Neural cell (in vitro differentiated cells): ENCODE results near the gene PGM2L1. TPM values are rescaled to one million over a fixed set of nuclear protein-coding genes. Genes with fewer than 3 reads are reported as not detected.

Source experiments
- H2AFZ ChIP-seq: fragments of 200-600, 300-800 bp; sonication (generic), shearing (Covaris generic); 2 replicates; pipeline ENCODE4 v1.6.0; 2014; ENCODE audit warnings: low read depth, mild to moderate bottlenecking, antibody characterized with exemption, low read length, moderate library complexity
- H3F3A ChIP-seq: fragments of 200-600 bp; shearing (Covaris generic); 2 replicates; pipeline ENCODE4 v1.6.1; 2016; ENCODE audit warnings: mild to moderate bottlenecking, moderate library complexity, mixed read lengths, antibody characterized with exemption, low read length; ENCODE audit not compliant: insufficient read depth, poor library complexity, severe bottlenecking
- H3K27ac ChIP-seq: fragments of 200-600, 300-800 bp; sonication (generic), shearing (Covaris generic); 2 replicates; pipeline ENCODE4 v1.5.1; 2014; ENCODE audit warnings: mild to moderate bottlenecking, low read length, moderate library complexity
- H3K27me3 ChIP-seq: fragments of 300-800, 200-600 bp; sonication (generic), shearing (Covaris generic); 2 replicates; pipeline ENCODE4 v1.6.0; 2014; ENCODE audit warnings: mild to moderate bottlenecking, low read depth, low read length, moderate library complexity; ENCODE audit not compliant: insufficient read depth
- H3K36me3 ChIP-seq: fragments of 300-800, 200-600 bp; sonication (generic), shearing (Covaris generic); 2 replicates; pipeline ENCODE4 v1.5.1; 2014; ENCODE audit warnings: mild to moderate bottlenecking, antibody characterized with exemption, low read length, moderate library complexity; ENCODE audit not compliant: insufficient read depth
- H3K4me2 ChIP-seq: fragments of 300-800, 200-600 bp; sonication (generic), shearing (Covaris generic); 2 replicates; pipeline ENCODE4 v1.6.0; 2014; ENCODE audit warnings: mild to moderate bottlenecking, low read length
- H3K4me3 ChIP-seq: fragments of 300-800, 200-600 bp; sonication (generic), shearing (Covaris generic); 2 replicates; pipeline ENCODE4 v1.5.1; 2014; ENCODE audit warnings: mild to moderate bottlenecking, low read length, moderate library complexity
- H3K79me2 ChIP-seq: fragments of 200-600 bp; shearing (Covaris generic); replicated peaks from 2 replicates; pipeline ENCODE4 v1.6.0; 2014; ENCODE audit warnings: mild to moderate bottlenecking, low read length, moderate library complexity; ENCODE audit not compliant: insufficient read depth
- H3K9ac ChIP-seq: fragments of 300-800, 200-600 bp; sonication (generic), shearing (Covaris generic); 2 replicates; pipeline ENCODE4 v1.6.1; 2016; ENCODE audit warnings: mild to moderate bottlenecking, low read length, mixed read lengths
- H3K9me2 ChIP-seq: fragments of 200-600 bp; shearing (Covaris generic); 2 replicates; pipeline ENCODE4 v1.6.1; 2016; ENCODE audit warnings: mild to moderate bottlenecking, low read length, mixed read lengths; ENCODE audit not compliant: insufficient read depth
- H3K9me3 ChIP-seq: fragments of 200-600, 300-800 bp; sonication (generic), shearing (Covaris generic); 2 replicates; pipeline ENCODE4 v1.6.1; 2016; ENCODE audit warnings: mild to moderate bottlenecking, mixed run types, low read length, moderate library complexity, mixed read lengths
- H4K20me1 ChIP-seq: fragments of 200-600 bp; shearing (Covaris generic); 2 replicates; pipeline ENCODE4 v1.6.1; 2016; ENCODE audit warnings: mild to moderate bottlenecking, mixed run types; ENCODE audit not compliant: insufficient read depth
- CTCF ChIP-seq: fragments of 450-650 bp; IDR thresholded peaks from 2 replicates; pipeline ENCODE4 v1.5.1; 2014; ENCODE audit warnings: antibody characterized with exemption, mild to moderate bottlenecking, moderate library complexity; ENCODE audit not compliant: poor library complexity, severe bottlenecking
- EP300 ChIP-seq: fragments of 450-650 bp; conservative IDR thresholded peaks from 2 replicates; pipeline ENCODE4 v1.6.1; 2014; ENCODE audit warnings: antibody characterized with exemption, mild to moderate bottlenecking, moderate library complexity; ENCODE audit not compliant: poor library complexity, severe bottlenecking
- EZH2 ChIP-seq: fragments of 200-600, 300-800 bp; shearing (Covaris generic), sonication (generic); IDR thresholded peaks from 2 replicates; pipeline ENCODE4 v1.6.1; 2014; ENCODE audit warnings: antibody characterized with exemption, low read length, borderline replicate concordance, mild to moderate bottlenecking; ENCODE audit not compliant: insufficient read depth, poor library complexity, severe bottlenecking
- MXI1 ChIP-seq: fragments of 450-650 bp; conservative IDR thresholded peaks from 2 replicates; pipeline ENCODE4 v1.6.1; 2014; ENCODE audit warnings: antibody characterized with exemption, mild to moderate bottlenecking; ENCODE audit not compliant: poor library complexity, severe bottlenecking
- POLR2AphosphoS5 ChIP-seq: IDR thresholded peaks from 2 replicates; pipeline ENCODE4 v1.6.1; 2012
- RAD21 ChIP-seq: fragments of 450-650 bp; conservative IDR thresholded peaks from 2 replicates; pipeline ENCODE4 v1.6.1; 2014; ENCODE audit warnings: antibody characterized with exemption, mild to moderate bottlenecking, moderate library complexity
- REST ChIP-seq: IDR thresholded peaks from 2 replicates; pipeline ENCODE4 v1.6.1; 2012; ENCODE audit warnings: borderline replicate concordance
- SMC3 ChIP-seq: fragments of 450-650 bp; conservative IDR thresholded peaks from 2 replicates; pipeline ENCODE4 v1.6.1; 2014; ENCODE audit warnings: antibody characterized with exemption, mild to moderate bottlenecking, moderate library complexity; ENCODE audit not compliant: poor library complexity
- TAF1 ChIP-seq: IDR thresholded peaks from 2 replicates; pipeline ENCODE4 v1.6.1; 2012; ENCODE audit warnings: low read depth
- polyA plus RNA-seq: library from polyadenylated mRNA; depleted of rRNA; stranded (reverse); fragments of >200 nt; gene quantifications from 2 replicates; pipeline ENCODE4 v1.2.3, GENCODE V29; 2014

Gene PGM2L1
- polyA plus RNA-seq, 1 donor from 2014 or later: 95.0 TPM

- H3K79me2 ChIP-seq: no peaks in the 10 kb centered on the region
- H3K9me2 ChIP-seq: no peaks in the 10 kb centered on the region
- no peak overlapping the region for H3K9ac ChIP-seq
- no peaks in the 10 kb centered on the region for H3K36me3 ChIP-seq
- no peak overlapping the region for H3K4me3 ChIP-seq
- no peak overlapping the region for H2AFZ ChIP-seq
- H3K4me2 ChIP-seq: no peak overlapping the region
- H3K27me3 ChIP-seq: no peaks in the 10 kb centered on the region
- H3K27ac ChIP-seq: no peak overlapping the region
- no peaks in the 10 kb centered on the region for H4K20me1 ChIP-seq
- TF ChIP-seq REST (no peak), SMC3 (no peak), EZH2 (no peak), CTCF (no peak), POLR2AphosphoS5 (no peak), RAD21 (no peak), TAF1 (no peak), MXI1 (no peak)
- H3F3A ChIP-seq: no peaks in the 10 kb centered on the region
- no peaks in the 10 kb centered on the region for H3K9me3 ChIP-seq
These were observed 115.8 kb downstream of the PGM2L1 start for GRCh38 chr11:74282421-74282820.

- no peak overlapping the region for H3K4me3 ChIP-seq
- no peaks in the 10 kb centered on the region for H3K36me3 ChIP-seq
- no peaks in the 10 kb centered on the region for H4K20me1 ChIP-seq
These were observed 117.7 kb downstream of the PGM2L1 start for GRCh38 chr11:74280494-74280893.

More at GRCh38 chr11:74280494-74280893, 117.7 kb downstream of the PGM2L1 start:
- Histone ChIP-seq H3K79me2 (no peaks in the 10 kb centered on the region), H3K27ac (no peak overlapping the region), H3K9ac (no peak overlapping the region), H3K9me3 (no peaks in the 10 kb centered on the region), H2AFZ (no peak overlapping the region), H3K4me2 (no peak overlapping the region), H3F3A (no peaks in the 10 kb centered on the region), H3K9me2 (no peaks in the 10 kb centered on the region), H3K27me3 (no peaks in the 10 kb centered on the region)
- TF ChIP-seq EZH2: no peak
- TF ChIP-seq POLR2AphosphoS5: no peak
- TF ChIP-seq EP300: no peak
- no peak for TF ChIP-seq SMC3
- TF ChIP-seq TAF1: no peak
- TF ChIP-seq REST: no peak
- no peak for TF ChIP-seq MXI1
- no peak for TF ChIP-seq RAD21
- no peak for TF ChIP-seq CTCF
